AG04450 (cell line): ENCODE measurements around the gene TIAM1. TPM values are rescaled to one million over a fixed set of nuclear protein-coding genes. Genes with fewer than 3 reads are reported as not detected.

ENCODE experiments used
- CTCF ChIA-PET: fragments of 300-600, 350-600 bp; formaldehyde crosslinking; extraction: SDS; loops from one replicate; lab custom pipeline; 2022; ENCODE audit warnings: antibody characterized with exemption, inconsistent platforms; lab: Charles Lee
- POLR2A ChIA-PET: fragments of 350-600 bp; formaldehyde crosslinking; extraction: SDS; loops from one replicate; lab custom pipeline; 2021; ENCODE audit warnings: antibody characterized with exemption, inconsistent platforms; lab: Yijun Ruan, JAX
- DNase-seq: peaks from one replicate; pipeline ENCODE4 v3.0.0-alpha.2; 2011; ENCODE audit warnings: low read depth, low spot score
- H3K27ac ChIP-seq: one replicate; pipeline ENCODE4 v1.5.1; 2012; ENCODE audit warnings: low read depth, low read length, control low read depth
- H3K27me3 ChIP-seq: one replicate; pipeline ENCODE4 v1.6.0; 2012; ENCODE audit warnings: low read length; ENCODE audit not compliant: control insufficient read depth, insufficient read depth
- H3K4me3 ChIP-seq: 2 replicates; pipeline ENCODE4 v1.5.1; 2011; ENCODE audit warnings: mild to moderate bottlenecking, low read depth, low read length, control low read depth
- H3K9me3 ChIP-seq: 2 replicates; pipeline ENCODE4 v1.5.1; 2012; ENCODE audit warnings: low read length; ENCODE audit not compliant: control insufficient read depth, insufficient read depth
- CTCF ChIP-seq: IDR thresholded peaks from 2 replicates; pipeline ENCODE4 v1.5.1; 2011; ENCODE audit warnings: low read depth, low read length, control low read depth, inconsistent platforms
- polyA plus RNA-seq: library from polyadenylated mRNA; depleted of rRNA; stranded (reverse); fragments of >200 nt; gene quantifications from 2 replicates; pipeline ENCODE4 v1.2.3, GENCODE V29; 2011

Gene TIAM1
- polyA plus RNA-seq, 1 experiment: 2.1 TPM

- H3K9me3 ChIP-seq: no peaks in the 10 kb centered on the region
- no peaks in the 10 kb centered on the region for H3K27me3 ChIP-seq
- ChIA-PET POLR2A (no interaction called here), CTCF (no interaction called here)
- H3K27ac ChIP-seq: no peak overlapping the region
- TF ChIP-seq CTCF: no peak
- DNase-seq: no peak
- H3K4me3 ChIP-seq: no peak overlapping the region
These were observed 20.3 kb upstream of the TIAM1 start for GRCh38 chr21:31364253-31364945.

GRCh38 chr21:31363720-31364119 lies 19.7 kb upstream of the TIAM1 start:
- DNase-seq: no peak
- H3K27me3 ChIP-seq: no peaks in the 10 kb centered on the region
- TF ChIP-seq CTCF: no peak
- H3K9me3 ChIP-seq: no peaks in the 10 kb centered on the region
- no peak overlapping the region for H3K27ac ChIP-seq
- CTCF ChIA-PET: no interaction called here
- POLR2A ChIA-PET: no interaction called here
- H3K4me3 ChIP-seq: no peak overlapping the region

GRCh38 chr21:31360717-31361116 lies 16.7 kb upstream of the TIAM1 start:
- DNase-seq: no peak
- CTCF ChIA-PET: no interaction called here
- H3K9me3 ChIP-seq: no peaks in the 10 kb centered on the region
- H3K27ac ChIP-seq: no peak overlapping the region
- POLR2A ChIA-PET: no interaction called here
- H3K27me3 ChIP-seq: peaks cover 7% of the 10 kb centered on the region
- no peak for TF ChIP-seq CTCF
- no peak overlapping the region for H3K4me3 ChIP-seq

- Histone ChIP-seq H3K9me3 (no peaks in the 10 kb centered on the region), H3K4me3 (no peak overlapping the region), H3K27ac (no peak overlapping the region), H3K27me3 (peaks cover 7% of the 10 kb centered on the region)
- no peak for TF ChIP-seq CTCF
- ChIA-PET POLR2A (no interaction called here), CTCF (no interaction called here)
- DNase-seq: no peak
These were observed 14.1 kb upstream of the TIAM1 start for GRCh38 chr21:31358158-31358557.

GRCh38 chr21:31356440-31356839 lies 12.4 kb upstream of the TIAM1 start:
- Histone ChIP-seq H3K9me3 (no peaks in the 10 kb centered on the region), H3K4me3 (no peak overlapping the region), H3K27me3 (peaks cover 7% of the 10 kb centered on the region), H3K27ac (no peak overlapping the region)
- POLR2A ChIA-PET: no interaction called here
- CTCF ChIA-PET: interaction anchor here (1.0 kb wide), 1 partner anchor 9 kb away, joined by 3 read pairs; no protein-coding TSS in a partner anchor
- no peak for DNase-seq
- no peak for TF ChIP-seq CTCF
